K562 (cell line): ENCODE data around the gene S100A2. TPM values are rescaled to one million over a fixed set of nuclear protein-coding genes. Genes with fewer than 3 reads are reported as not detected.

Experiments used
- CTBP1 ChIP-seq: fragments of 450-650 bp; IDR thresholded peaks from 2 replicates; pipeline ENCODE4 v1.6.1; 2016; ENCODE audit warnings: borderline replicate concordance
- FOXP4 ChIP-seq: sonication (generic); formaldehyde crosslinking; IDR thresholded peaks from 2 replicates; pipeline ENCODE4 v1.8.0; 2022; ENCODE audit warnings: mild to moderate bottlenecking, missing genetic modification reagents, borderline replicate concordance
- GATAD2A ChIP-seq: fragments of 450-650 bp; IDR thresholded peaks from 2 replicates; pipeline ENCODE4 v1.6.1; 2017
- HMG20A ChIP-seq: fragments of 450-650 bp; formaldehyde crosslinking; conservative IDR thresholded peaks from 2 replicates; pipeline ENCODE4 v1.4.0; 2020; ENCODE audit warnings: mild to moderate bottlenecking, mixed read lengths
- MEIS2 ChIP-seq: fragments of 450-650 bp; IDR thresholded peaks from 2 replicates; pipeline ENCODE4 v1.6.1; 2014; ENCODE audit warnings: mild to moderate bottlenecking; ENCODE audit not compliant: partially characterized antibody
- POLR2G ChIP-seq: fragments of 200-400 bp; formaldehyde crosslinking; IDR thresholded peaks from 2 replicates; pipeline ENCODE4 v1.6.1; 2017; ENCODE audit warnings: low read depth, mild to moderate bottlenecking, antibody characterized with exemption, low read length, moderate library complexity
- PREB ChIP-seq: sonication (generic); formaldehyde crosslinking; IDR thresholded peaks from 2 replicates; pipeline ENCODE4 v1.8.1; 2023; ENCODE audit warnings: mild to moderate bottlenecking, missing genetic modification reagents
- RAD21 ChIP-seq, 2 experiments: fragments of 250-450 bp in 1 of 2; fragments of 450-650 bp in 1 of 2; sonication (Bioruptor Pico) in 1 of 2; formaldehyde crosslinking in 1 of 2; IDR thresholded peaks in 1 of 2; conservative IDR thresholded peaks in 1 of 2; 2 replicates each; pipeline versions ENCODE4 v1.4.0 to v1.8.0; 2020 to 2022; ENCODE audit warnings: mild to moderate bottlenecking in 2 of 2, moderate library complexity in 1 of 2
- RNF219 ChIP-seq: fragments of 250-450 bp; sonication (Bioruptor Pico); IDR thresholded peaks from 2 replicates; pipeline ENCODE4 v1.5.0; 2022; ENCODE audit warnings: mild to moderate bottlenecking
- UBTF ChIP-seq, 2 experiments: IDR thresholded peaks; 2 replicates each; pipeline ENCODE4 v1.6.1; 2012; ENCODE audit warnings: improper control_type of control experiment in 2 of 2, low read depth in 2 of 2, low read length in 2 of 2, borderline replicate concordance in 1 of 2
- ZBTB11 ChIP-seq, 3 experiments: fragments of 200-800 bp in 1 of 3; fragments of 250-450 bp in 1 of 3; fragments of 450-650 bp in 1 of 3; sonication (Bioruptor Pico) in 1 of 3; sonication (Bioruptor generic) in 1 of 3; formaldehyde crosslinking in 1 of 3; IDR thresholded peaks; 2 replicates each; pipeline versions ENCODE4 v1.6.1 to v1.8.0; 2016 to 2022; ENCODE audit warnings: mild to moderate bottlenecking in 2 of 3, missing genetic modification characterization in 2 of 3, missing compliant biosample characterization in 1 of 3, moderate library complexity in 1 of 3
- ZNF431 ChIP-seq: sonication (generic); formaldehyde crosslinking; IDR thresholded peaks from 2 replicates; pipeline ENCODE4 v1.8.0; 2022; ENCODE audit warnings: mild to moderate bottlenecking, missing genetic modification reagents
- ZNF589 ChIP-seq: fragments of 200-800 bp; sonication (Bioruptor generic); IDR thresholded peaks from 2 replicates; pipeline ENCODE4 v1.6.1; 2016; ENCODE audit warnings: low read depth, missing genetic modification characterization, missing compliant biosample characterization
- polyA plus RNA-seq, 8 experiments: library from polyadenylated mRNA; depleted of rRNA in 4 of 8; stranded (reverse) in 5 of 8; unstranded in 3 of 8; fragments of >200 nt; fragmentation: Nextera tagmentation in 2 of 8; fragmentation: Illumina TruSeq in 1 of 8; extraction: Ambion mirVana in 2 of 8; extraction: Trizol in 1 of 8; gene quantifications; 2 replicates each; pipeline versions ENCODE4 v1.2.1 to v1.2.3, GENCODE V29; 2011 to 2014; ENCODE audit warnings: inconsistent platforms in 1 of 8, missing spikeins in 1 of 8
- total RNA-seq, 7 experiments: library from RNA; depleted of rRNA in 6 of 7; stranded (reverse); fragments of >200 nt in 6 of 7; fragmentation: Illumina TruSeq in 2 of 7; extraction: Trizol in 2 of 7; gene quantifications; 2 replicates each; pipeline versions ENCODE4 v1.2.1 to v1.2.3, GENCODE V29; 2011 to 2021; ENCODE audit warnings: low replicate concordance in 1 of 7

Gene S100A2
- total and polyA plus RNA-seq, 9 of the 15 experiments (the other 6 are each of a cell fraction or from before 2014, with no cell fraction given) = 0.28 to 0.65 (median 0.44) TPM; not detected in 4

- TF ChIP-seq ZBTB11 (CRISPR knock-in tag; IDR thresholded peaks at IDR 0.05) (0 out of 6 replicates have a peak, but pooled peaks of 1 of the 3 experiments have one; percentile 8), GATAD2A (no peak), CTBP1 (peak; percentile 90), RNF219 (CRISPR knock-in tag) (no peak), RAD21 (CRISPR knock-in tag; conservative IDR thresholded peaks at IDR 0.05 in 1 of 2, IDR thresholded peaks at IDR 0.05 in 1 of 2) (peak; percentile 99), PREB (CRISPR knock-in tag) (no peak), ZNF589 (CRISPR knock-in tag) (no peak), MEIS2 (peak; percentile 38), ZNF431 (CRISPR knock-in tag) (0 out of 2 replicates have a peak, but pooled peaks have one; percentile 44), HMG20A (CRISPR knock-in tag) (no peak), UBTF (IDR thresholded peaks at IDR 0.05; ENCODE audit: borderline replicate concordance in 1 of 2, low read depth in 2 of 2, low read length in 2 of 2) (peak in 1 of 2 experiments; percentile 62; a peak in 1 of 4 replicates), POLR2G (peak; percentile 48; the same call in 1 of the 2 replicates), FOXP4 (CRISPR knock-in tag) (no peak)
Measured at GRCh38 chr1:153568367-153569099, 2.9 kb upstream of the S100A2 start (continued).
